Lower lobe of right lung (tissue), 2 donors: ENCODE results near the gene VSIG8. TPM values are rescaled to one million over a fixed set of nuclear protein-coding genes. Genes with fewer than 3 reads are reported as not detected.

ENCODE experiments used
- ATAC-seq, 2 donors: fragments of 200-7000 bp; cut with Tn5 transposase; one replicate each; pipeline ENCODE4 v1.9.1; 2020 to 2022; ENCODE audit warnings: mild to moderate bottlenecking in 2 of 2, moderate library complexity in 2 of 2
- DNase-seq: peaks from one replicate; pipeline ENCODE4 v3.0.0-alpha.2; 2020
- H3K27ac ChIP-seq: fragments of 200-600 bp; one replicate; pipeline ENCODE4 v1.8.0; 2022
- H3K27me3 ChIP-seq: fragments of 200-600 bp; one replicate; pipeline ENCODE4 v1.8.0; 2022; ENCODE audit warnings: low read depth
- H3K36me3 ChIP-seq: fragments of 200-600 bp; one replicate; pipeline ENCODE4 v1.8.0; 2022; ENCODE audit warnings: mild to moderate bottlenecking
- H3K4me1 ChIP-seq: fragments of 200-600 bp; one replicate; pipeline ENCODE4 v1.8.0; 2022
- H3K4me3 ChIP-seq: fragments of 200-600 bp; one replicate; pipeline ENCODE4 v1.8.0; 2022; ENCODE audit warnings: mild to moderate bottlenecking
- H3K9me3 ChIP-seq: fragments of 200-600 bp; one replicate; pipeline ENCODE4 v1.8.0; 2022
- intact Hi-C: fragments of 100-400 bp; cut with DNase I; formaldehyde crosslinking; loops from one replicate; pipeline ENCODE4 v1.11.0; 2022
- total RNA-seq: library from RNA; stranded (reverse); fragmentation: NEBNext Ultra II Directional; extraction: Animal tissue kit (Norgen Biotek cat#: 25700); gene quantifications from one replicate; pipeline ENCODE4 v1.2.1, GENCODE V29; 2021
- TF ChIP-seq, protein P1 (sequence below): fragments of 200-600 bp; IDR thresholded peaks from one replicate; pipeline ENCODE4 v1.8.0; 2022; ENCODE audit warnings: antibody characterized with exemption, mild to moderate bottlenecking
- donor health status: DM: no; HTN: yes; CAD: no; lungs with severe emphysema.

Gene VSIG8
- total RNA-seq, 1 donor from 2014 or later: 0.35 TPM

DNA sequence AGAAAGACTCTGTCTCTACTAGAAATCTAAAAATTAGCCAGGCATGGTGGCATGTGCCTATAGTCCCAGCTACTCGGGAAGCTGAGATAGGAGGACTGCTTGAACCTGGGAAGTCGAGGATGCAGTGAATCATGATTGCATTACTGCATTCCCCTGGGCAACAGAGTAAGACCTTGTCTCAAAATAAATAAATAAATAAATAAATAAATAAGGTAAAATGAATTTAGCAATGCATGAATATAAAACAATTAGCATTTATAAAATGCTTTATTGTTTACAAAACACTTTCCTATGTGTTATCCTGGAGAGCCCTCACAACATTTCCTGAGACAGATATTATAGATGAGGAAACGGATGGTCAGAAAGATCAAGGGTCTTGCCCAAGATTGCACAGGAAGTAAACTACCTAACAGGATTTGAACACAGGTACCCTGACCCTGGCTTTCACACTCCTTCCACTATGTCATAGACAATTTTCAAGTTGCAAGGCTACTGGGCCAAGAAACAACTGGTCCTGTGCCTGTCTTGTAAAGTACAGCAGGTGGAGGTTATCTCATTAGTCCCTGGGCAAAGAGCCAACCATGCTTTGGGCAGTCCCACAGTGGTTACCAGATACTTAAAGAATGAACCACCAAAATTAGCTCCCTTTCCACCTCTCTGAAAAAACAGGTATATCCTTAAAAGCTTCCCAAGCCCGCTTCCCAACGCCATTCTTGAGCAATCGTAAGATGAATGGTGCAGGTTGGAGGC, 15.4 kb upstream of the VSIG8 start:
- intact Hi-C loops: no loop called here
- ATAC-seq: no peak
- TF ChIP-seq, protein P1, sequence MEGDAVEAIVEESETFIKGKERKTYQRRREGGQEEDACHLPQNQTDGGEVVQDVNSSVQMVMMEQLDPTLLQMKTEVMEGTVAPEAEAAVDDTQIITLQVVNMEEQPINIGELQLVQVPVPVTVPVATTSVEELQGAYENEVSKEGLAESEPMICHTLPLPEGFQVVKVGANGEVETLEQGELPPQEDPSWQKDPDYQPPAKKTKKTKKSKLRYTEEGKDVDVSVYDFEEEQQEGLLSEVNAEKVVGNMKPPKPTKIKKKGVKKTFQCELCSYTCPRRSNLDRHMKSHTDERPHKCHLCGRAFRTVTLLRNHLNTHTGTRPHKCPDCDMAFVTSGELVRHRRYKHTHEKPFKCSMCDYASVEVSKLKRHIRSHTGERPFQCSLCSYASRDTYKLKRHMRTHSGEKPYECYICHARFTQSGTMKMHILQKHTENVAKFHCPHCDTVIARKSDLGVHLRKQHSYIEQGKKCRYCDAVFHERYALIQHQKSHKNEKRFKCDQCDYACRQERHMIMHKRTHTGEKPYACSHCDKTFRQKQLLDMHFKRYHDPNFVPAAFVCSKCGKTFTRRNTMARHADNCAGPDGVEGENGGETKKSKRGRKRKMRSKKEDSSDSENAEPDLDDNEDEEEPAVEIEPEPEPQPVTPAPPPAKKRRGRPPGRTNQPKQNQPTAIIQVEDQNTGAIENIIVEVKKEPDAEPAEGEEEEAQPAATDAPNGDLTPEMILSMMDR: no peak

DNA sequence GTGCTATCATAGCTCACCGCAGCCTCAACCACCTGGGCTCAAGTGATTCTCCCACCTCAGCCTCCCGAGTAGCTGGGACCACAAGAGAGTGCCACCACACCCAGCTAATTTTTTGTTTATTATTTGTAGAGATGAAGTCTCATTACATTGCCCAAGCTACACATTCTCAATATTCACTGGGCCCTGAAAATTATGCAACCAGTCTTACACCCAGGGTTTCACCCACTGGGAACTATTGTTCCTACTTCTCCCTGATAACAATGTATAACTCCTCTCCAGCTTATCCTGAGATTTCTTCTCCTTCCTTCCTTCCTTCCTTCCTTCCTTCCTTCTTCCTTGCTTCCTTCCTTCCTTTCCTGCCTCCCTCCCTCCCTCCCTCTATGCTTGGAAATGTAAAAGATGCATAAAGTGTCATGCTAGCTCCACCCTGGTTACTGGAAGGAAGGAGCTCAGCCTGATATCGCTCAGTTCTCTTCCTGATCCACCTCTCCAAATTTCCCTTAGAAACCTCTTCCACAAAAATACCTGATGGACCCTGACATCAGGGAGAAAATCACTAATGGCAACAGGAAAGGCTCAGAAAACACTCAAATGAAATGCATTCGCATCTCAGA, 11.2 kb upstream of the VSIG8 start:
- intact Hi-C loops: no loop called here

More for the DNA sequence above, 15.4 kb upstream of the VSIG8 start:
- H3K9me3 ChIP-seq: no peaks in the 10 kb centered on the region
- H3K27ac ChIP-seq: no peak overlapping the region
- DNase-seq: no peak
- H3K36me3 ChIP-seq: no peaks in the 10 kb centered on the region
- H3K27me3 ChIP-seq: no peaks in the 10 kb centered on the region
- H3K4me3 ChIP-seq: no peak overlapping the region
- H3K4me1 ChIP-seq: peaks cover 11% of the 10 kb centered on the region

DNA sequence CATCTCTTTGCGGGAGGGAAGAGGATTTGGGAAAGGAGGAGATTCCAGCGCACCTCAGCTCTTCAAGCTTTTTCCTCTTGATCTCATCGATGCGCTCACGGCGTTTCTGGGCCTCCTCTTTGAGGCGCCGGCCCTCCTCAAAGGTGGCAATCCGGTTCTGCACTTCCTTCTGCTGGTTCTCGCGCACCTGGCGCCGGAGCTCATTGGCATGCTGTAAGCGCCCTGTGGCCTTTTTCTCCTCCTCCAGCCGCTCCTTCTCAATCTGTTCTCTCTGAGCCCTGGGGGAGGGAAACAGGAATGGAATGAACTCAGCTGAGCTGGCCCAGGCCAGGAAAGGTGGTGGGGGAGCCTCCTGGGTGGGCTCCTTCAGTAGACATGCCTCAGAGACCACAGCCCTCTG, 10.4 kb upstream of the VSIG8 start:
- no peak for ATAC-seq
- TF ChIP-seq, protein P1: no peak
- Histone ChIP-seq H3K27ac (no peak overlapping the region), H3K4me1 (peaks cover 3% of the 10 kb centered on the region), H3K9me3 (no peaks in the 10 kb centered on the region), H3K36me3 (no peaks in the 10 kb centered on the region), H3K27me3 (no peaks in the 10 kb centered on the region), H3K4me3 (no peak overlapping the region)
- no peak for DNase-seq
- intact Hi-C loops: no loop called here

More for the DNA sequence above, 11.2 kb upstream of the VSIG8 start:
- Histone ChIP-seq H3K4me1 (no peaks in the 10 kb centered on the region), H3K36me3 (no peaks in the 10 kb centered on the region), H3K27ac (no peak overlapping the region), H3K4me3 (no peak overlapping the region), H3K9me3 (no peaks in the 10 kb centered on the region), H3K27me3 (no peaks in the 10 kb centered on the region)
- TF ChIP-seq, protein P1: no peak
- DNase-seq (no peak), ATAC-seq (no peak)

DNA sequence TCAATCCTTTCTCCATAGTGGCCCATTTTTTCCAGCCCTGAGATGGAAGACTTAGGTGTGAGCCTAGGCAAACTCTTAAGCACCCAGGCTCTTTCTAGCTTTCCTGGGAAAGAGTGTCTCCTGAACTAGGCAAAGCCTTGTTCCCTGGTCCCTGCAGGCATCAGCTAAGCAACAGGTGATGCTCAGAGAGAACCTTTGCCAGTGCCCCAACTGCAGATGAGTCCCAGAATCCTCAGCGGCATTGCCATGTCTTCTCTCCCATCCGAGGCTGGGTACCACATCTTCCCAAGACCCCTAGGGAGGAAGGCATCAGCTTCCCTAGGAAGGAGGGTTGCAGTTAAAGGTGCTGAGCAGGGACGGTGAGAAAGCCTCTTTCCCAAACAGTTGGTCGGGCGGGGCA, 8.2 kb upstream of the VSIG8 start:
- Histone ChIP-seq H3K27me3 (no peaks in the 10 kb centered on the region), H3K4me1 (peaks cover 9% of the 10 kb centered on the region), H3K4me3 (no peak overlapping the region), H3K36me3 (no peaks in the 10 kb centered on the region), H3K9me3 (no peaks in the 10 kb centered on the region), H3K27ac (no peak overlapping the region)
- intact Hi-C loops: no loop called here
- DNase-seq: no peak
- TF ChIP-seq, protein P1: no peak
- no peak for ATAC-seq

DNA sequence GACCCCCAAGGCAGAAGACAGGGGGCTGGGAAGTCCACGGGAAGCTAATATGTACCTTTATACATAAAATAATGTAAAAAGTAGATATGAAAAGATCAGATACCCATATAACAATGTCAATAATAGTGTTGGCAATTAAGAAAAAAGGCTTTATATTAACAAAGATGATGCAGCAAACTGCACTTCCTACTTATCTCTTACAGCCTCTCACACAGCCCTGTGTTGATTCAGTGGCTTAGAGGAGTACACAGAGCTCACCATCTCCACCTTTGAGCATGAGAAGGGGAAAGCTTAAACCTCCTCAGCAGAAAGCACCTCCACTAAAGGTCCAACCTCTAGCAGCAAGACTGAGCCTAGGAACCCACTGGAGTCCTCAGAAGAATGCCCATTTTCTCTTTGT, 7.2 kb upstream of the VSIG8 start:
- TF ChIP-seq, protein P1: no peak
- H3K27ac ChIP-seq: no peak overlapping the region
- no peaks in the 10 kb centered on the region for H3K36me3 ChIP-seq
- H3K4me1 ChIP-seq: peaks cover 9% of the 10 kb centered on the region
- no peak overlapping the region for H3K4me3 ChIP-seq
- no peaks in the 10 kb centered on the region for H3K27me3 ChIP-seq
- DNase-seq (no peak), ATAC-seq (no peak)
- intact Hi-C loops: no loop called here
- no peaks in the 10 kb centered on the region for H3K9me3 ChIP-seq
